Peyer's patch (tissue), 4 donors: ENCODE results near the gene HS2ST1.

Experiments used
- CTCF ChIP-seq, 6 experiments: fragments of 450-650 bp in 4 of 6; fragments of 200-600 bp in 2 of 6; sonication (generic) in 1 of 6; IDR thresholded peaks; one replicate each; pipeline ENCODE4 v1.5.1; 2017 to 2019; ENCODE audit warnings: antibody characterized with exemption in 6 of 6, mild to moderate bottlenecking in 3 of 6, moderate library complexity in 1 of 6
- POLR2A ChIP-seq, 2 donors: fragments of 450-650 bp; IDR thresholded peaks; one replicate each; pipeline ENCODE4 v1.5.1; 2017; ENCODE audit warnings: antibody characterized with exemption in 2 of 2, mild to moderate bottlenecking in 2 of 2, moderate library complexity in 2 of 2

GRCh38 chr1:87061742-87062156 is 147.3 kb downstream of the HS2ST1 start:
- TF ChIP-seq CTCF (IDR thresholded peaks at IDR 0.05) (no peak), POLR2A (IDR thresholded peaks at IDR 0.05) (no peak)
